Tibial nerve (tissue), 3 donors: ENCODE data around the gene AMY2A.

Source experiments
- POLR2A ChIP-seq, 2 donors: fragments of 450-650 bp; IDR thresholded peaks; one replicate each; pipeline ENCODE4 v1.6.1; 2017; ENCODE audit warnings: antibody characterized with exemption in 2 of 2, mild to moderate bottlenecking in 2 of 2, moderate library complexity in 2 of 2
- TF ChIP-seq, protein P1 (sequence below), 5 experiments: fragments of 200-600 bp in 3 of 5; fragments of 450-650 bp in 2 of 5; sonication (generic) in 3 of 5; IDR thresholded peaks; one replicate each; pipeline ENCODE4 v1.5.1; 2016 to 2019; ENCODE audit warnings: antibody characterized with exemption in 5 of 5, mild to moderate bottlenecking in 3 of 5, moderate library complexity in 2 of 5

DNA sequence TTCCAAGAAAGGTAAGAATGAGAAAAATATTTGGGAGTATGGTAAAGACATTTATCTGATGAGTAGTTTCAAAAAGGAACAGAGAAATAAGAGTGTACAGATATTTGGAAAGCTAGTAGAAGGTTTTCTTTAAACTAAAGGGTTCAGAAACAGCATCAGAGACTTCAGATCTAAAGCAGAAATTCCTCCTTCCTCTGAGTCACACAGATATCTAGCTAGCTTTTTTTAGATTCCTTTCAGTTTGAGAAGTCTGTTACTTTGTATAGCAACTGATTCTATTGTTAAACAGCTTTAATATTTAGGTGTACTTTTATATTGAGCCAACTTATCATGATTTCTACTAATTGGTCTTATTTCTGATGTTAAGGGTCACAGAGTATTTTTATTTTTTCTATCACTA, 41.2 kb upstream of the AMY2A start:
- TF ChIP-seq, protein P1, sequence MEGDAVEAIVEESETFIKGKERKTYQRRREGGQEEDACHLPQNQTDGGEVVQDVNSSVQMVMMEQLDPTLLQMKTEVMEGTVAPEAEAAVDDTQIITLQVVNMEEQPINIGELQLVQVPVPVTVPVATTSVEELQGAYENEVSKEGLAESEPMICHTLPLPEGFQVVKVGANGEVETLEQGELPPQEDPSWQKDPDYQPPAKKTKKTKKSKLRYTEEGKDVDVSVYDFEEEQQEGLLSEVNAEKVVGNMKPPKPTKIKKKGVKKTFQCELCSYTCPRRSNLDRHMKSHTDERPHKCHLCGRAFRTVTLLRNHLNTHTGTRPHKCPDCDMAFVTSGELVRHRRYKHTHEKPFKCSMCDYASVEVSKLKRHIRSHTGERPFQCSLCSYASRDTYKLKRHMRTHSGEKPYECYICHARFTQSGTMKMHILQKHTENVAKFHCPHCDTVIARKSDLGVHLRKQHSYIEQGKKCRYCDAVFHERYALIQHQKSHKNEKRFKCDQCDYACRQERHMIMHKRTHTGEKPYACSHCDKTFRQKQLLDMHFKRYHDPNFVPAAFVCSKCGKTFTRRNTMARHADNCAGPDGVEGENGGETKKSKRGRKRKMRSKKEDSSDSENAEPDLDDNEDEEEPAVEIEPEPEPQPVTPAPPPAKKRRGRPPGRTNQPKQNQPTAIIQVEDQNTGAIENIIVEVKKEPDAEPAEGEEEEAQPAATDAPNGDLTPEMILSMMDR (IDR thresholded peaks at IDR 0.05): no peak
- TF ChIP-seq POLR2A (IDR thresholded peaks at IDR 0.05): no peak
